Epidermal melanocyte (primary cell): ENCODE results near the gene NFIX.

ENCODE experiments used
- DNase-seq: peaks from one replicate; pipeline ENCODE4 v3.0.0; 2011; ENCODE audit warnings: low spot score; ENCODE audit not compliant: insufficient read length

Gene NFIX

GRCh38 chr19:13122275-13122878 is 127.1 kb downstream of the NFIX start:
- no peak for DNase-seq

DNA sequence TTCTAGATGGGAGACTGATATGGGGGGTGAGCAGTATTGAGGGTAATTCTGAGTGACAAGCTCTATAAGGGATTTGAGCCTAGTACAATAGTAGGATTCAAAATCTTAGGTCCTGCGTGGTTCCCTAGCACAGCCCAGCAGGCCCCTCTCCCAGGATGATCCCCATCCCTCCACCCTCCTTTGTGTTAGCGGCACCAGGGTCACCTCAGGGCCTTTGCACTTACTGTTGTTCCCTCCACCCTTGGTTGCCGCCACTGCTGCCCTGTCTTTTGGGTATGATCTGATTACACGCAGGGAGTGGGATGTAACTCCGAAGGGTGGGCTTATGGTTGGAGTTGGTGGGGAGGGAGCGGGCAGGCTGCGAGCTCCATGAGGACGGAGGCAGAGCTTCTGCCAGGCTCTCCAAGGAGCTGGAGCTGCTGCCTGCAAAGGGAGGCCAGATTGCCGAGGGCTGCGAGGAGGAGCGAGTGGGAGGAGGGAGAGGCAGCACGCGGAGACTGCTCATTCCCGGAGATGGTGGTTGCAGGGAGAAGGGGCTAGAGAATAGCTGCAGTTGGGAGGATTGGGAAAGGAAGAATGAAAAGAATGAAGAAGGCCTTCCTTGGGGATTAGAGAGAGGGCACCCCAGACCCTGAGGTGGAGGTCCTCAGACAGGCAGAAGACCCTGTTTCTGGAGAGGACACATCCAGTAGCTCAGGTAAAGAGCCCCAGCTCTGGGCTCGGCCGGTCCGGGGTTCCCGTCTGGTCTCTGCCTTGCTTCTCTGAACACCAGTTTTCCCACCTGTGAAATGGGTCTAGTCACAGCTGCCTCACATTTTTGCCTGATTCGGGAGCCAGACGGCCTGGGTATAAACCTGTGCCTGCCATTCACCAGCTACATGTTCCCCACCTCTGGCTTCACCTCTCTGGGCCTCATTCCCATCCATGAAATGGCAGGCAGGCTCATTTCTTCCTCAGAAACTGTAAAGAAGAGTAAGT is 128.0 kb downstream of the NFIX start:
- DNase-seq, result no peak

- no peak for DNase-seq
These were observed 131.8 kb downstream of the NFIX start for GRCh38 chr19:13127051-13127450.

DNA sequence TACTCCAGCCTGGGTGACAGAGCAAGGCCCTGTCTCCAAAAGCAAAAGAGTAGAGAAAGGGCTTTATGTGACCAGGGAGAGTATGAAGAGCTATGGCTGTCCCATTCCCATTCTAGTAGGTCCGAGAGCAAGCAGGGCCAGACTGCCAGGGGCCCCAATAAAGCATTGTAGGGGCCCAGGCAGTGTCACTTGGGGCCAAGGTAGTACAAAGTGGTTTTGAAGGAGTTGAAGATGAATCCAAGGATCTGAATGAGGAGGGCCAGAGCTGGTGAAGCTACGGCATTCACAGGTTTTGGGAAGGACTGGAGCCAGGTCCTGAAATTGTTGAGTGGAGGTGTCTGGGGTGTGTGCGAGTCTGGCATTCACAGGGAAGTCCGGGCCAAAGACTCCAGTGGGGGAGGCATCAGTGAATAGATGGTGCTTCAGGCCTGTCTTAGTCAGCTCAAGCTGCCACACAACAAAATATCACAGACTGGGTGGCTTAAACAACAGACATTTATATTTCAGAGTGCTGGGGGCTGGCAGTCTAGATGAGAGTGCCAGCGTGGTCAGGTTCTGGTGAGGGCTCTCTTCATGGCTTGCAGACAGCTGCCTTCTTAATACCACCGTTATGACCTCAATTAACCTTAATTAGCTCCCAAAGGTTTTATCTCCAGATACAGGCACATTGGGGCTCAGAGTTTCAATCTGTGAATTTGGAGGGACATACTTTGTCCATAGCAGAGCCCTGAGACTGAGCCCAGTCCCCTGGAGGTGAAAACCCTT is 132.7 kb downstream of the NFIX start:
- DNase-seq, result no peak

GRCh38 chr19:13128583-13128982 is 133.3 kb downstream of the NFIX start:
- DNase-seq, result no peak

DNA sequence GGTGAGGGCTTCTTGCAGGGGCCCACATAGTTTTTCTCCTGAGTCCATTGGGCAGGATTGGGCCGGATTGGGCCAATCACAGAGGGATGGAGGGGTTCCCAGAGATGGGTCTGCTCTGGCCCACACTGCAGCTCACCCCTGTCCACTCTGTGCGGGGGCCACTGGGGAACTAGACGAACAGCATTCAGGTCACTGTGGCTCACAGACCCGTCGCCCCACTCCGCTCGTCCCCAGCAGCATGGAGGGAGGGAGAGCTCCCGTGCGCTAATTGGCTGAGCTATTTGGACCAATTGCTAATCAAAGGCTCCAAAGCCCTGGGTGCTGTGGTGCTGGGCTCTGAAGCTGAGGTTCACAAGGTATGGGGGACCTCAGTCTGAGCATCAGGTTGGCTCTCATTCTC is 134.1 kb downstream of the NFIX start:
- DNase-seq, result no peak

DNA sequence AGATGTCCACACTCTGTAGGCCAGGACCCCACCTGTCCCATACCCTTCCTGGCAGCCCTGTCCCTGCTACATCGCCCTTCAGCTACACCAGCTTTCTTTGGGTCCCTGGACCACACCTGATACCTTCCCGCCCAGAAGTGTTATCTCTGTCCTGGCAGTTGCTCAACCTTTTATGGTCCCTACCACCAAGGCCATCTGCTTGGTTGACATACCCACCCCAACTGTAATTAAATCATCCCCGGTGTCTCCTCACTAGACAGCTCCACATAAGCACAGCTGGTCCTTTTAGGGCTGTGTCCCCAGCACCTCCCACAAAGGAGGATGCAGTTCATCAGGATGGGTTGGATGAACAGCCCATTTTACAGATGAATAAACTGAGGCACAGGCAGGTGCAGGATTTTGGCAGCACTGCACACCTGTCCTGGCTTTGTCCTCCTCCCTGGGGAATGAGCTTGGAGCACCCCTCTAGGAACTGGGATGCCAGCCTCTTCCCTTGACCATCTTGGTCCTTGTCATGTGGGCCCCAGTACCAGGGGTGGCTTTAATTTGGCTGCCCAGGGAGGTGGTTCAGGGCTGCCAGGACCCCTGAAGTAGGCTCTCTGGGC is 135.7 kb downstream of the NFIX start:
- no peak for DNase-seq

- no peak for DNase-seq
These were observed 137.4 kb downstream of the NFIX start for GRCh38 chr19:13132471-13133180.

DNA sequence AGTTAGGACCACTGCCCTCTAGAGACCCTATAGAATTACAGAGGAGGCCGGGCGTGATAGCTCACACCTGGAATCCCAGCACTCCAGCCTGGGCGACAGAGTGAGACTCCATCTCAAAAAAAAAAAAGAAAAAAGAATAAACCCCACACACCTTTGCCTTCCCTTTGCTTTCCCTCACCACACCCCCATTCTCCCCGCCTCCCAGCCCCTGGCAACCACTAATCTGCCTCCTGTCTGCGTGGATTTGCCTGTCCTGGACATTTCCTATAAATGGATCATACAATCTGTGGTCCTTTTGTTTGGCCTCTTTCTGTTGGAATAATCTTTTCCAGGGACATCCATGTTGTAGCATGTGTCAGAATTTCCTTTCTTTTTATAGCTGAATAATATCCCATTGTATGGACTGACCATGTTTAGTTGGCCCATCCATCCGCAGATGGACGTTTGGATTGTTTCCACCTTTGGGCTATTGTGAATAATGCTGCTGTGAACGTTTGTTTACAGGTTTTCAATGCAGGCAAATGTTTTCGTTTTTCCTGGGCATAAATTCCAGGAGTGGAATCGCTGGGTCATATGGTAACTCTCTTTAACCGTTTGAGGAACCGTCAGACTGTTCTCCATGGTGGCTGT is 138.1 kb downstream of the NFIX start:
- no peak for DNase-seq

GRCh38 chr19:13134626-13135025 is 139.4 kb downstream of the NFIX start:
- DNase-seq, result no peak

DNA sequence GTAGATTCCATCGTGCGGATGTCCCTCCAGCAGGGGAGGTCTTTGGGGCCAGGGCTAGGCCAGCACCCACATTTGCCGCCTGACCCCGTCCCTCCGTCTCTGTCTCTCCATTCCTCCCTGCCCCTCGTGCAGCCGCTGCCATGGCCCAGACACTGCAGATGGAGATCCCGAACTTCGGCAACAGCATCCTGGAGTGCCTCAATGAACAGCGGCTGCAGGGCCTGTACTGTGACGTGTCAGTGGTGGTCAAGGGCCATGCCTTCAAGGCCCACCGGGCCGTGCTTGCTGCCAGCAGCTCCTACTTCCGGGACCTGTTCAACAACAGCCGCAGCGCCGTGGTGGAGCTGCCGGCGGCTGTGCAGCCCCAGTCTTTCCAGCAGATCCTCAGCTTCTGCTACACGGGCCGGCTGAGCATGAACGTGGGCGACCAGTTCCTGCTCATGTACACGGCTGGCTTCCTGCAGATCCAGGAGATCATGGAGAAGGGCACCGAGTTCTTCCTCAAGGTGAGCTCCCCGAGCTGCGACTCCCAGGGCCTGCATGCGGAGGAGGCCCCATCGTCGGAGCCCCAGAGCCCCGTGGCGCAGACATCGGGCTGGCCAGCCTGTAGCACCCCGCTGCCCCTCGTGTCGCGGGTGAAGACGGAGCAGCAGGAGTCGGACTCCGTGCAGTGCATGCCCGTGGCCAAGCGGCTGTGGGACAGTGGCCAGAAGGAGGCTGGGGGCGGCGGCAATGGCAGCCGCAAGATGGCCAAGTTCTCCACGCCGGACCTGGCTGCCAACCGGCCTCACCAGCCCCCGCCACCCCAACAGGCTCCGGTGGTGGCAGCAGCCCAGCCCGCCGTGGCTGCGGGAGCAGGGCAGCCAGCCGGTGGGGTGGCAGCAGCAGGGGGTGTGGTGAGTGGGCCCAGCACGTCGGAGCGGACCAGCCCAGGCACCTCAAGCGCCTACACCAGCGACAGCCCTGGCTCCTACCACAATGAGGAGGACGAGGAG is 140.1 kb downstream of the NFIX start:
- DNase-seq, result no peak

DNA sequence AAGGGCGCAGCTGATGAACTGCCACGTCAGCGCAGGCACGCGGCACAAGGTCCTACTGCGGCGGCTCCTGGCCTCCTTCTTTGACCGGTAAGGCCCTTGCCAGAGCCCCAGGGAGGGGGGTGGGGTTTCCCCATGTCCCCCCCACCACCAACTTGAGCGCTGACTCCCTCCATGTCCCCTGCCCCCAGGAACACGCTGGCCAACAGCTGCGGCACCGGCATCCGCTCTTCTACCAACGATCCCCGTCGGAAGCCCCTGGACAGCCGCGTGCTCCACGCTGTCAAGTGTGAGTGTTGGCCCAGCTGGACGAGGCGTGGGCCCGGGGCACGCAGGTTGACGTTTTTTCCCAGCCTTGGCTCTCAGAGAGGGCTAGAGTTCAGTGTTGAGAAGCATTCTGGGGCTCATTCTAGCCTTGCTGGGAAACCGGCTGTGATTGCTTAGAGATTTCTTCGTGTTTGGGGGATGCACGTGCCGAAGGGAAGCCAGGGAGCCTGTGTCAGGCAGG is 142.1 kb downstream of the NFIX start:
- DNase-seq, result no peak

DNA sequence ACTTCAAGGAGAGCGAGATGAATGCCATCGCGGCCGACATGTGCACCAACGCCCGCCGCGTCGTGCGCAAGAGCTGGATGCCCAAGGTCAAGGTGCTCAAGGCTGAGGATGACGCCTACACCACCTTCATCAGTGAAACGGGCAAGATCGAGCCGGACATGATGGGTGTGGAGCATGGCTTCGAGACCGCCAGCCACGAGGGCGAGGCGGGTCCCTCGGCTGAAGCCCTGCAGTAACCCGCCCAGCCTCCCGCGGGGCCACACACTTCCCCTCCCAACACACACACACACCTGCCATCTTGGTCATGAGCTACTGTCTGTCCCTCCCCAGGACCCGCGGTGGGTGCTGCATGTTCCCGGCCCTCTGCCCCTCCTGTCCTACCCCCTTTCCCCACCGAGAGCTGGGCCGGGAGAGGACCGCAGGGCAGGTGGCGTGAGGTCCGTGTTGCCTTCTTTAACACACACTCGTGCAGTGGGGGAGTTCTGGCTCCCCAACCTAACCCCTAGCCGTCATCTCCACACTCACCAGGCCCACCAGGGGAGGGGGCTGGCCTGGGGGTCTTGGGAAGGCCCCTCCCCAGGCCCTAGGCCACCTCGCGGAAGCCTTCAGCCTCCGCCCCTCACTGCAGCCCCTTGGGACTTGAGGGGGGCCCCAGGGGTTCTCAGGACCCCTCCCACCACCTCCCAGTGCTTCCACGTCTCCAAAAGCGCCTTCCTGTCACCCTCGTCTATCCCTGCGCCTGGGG is 143.1 kb downstream of the NFIX start:
- DNase-seq, result no peak

GRCh38 chr19:13138916-13139198 is 143.6 kb downstream of the NFIX start:
- DNase-seq, result no peak

- DNase-seq, result no peak
These were observed 144.5 kb downstream of the NFIX start for GRCh38 chr19:13139633-13140311.

DNA sequence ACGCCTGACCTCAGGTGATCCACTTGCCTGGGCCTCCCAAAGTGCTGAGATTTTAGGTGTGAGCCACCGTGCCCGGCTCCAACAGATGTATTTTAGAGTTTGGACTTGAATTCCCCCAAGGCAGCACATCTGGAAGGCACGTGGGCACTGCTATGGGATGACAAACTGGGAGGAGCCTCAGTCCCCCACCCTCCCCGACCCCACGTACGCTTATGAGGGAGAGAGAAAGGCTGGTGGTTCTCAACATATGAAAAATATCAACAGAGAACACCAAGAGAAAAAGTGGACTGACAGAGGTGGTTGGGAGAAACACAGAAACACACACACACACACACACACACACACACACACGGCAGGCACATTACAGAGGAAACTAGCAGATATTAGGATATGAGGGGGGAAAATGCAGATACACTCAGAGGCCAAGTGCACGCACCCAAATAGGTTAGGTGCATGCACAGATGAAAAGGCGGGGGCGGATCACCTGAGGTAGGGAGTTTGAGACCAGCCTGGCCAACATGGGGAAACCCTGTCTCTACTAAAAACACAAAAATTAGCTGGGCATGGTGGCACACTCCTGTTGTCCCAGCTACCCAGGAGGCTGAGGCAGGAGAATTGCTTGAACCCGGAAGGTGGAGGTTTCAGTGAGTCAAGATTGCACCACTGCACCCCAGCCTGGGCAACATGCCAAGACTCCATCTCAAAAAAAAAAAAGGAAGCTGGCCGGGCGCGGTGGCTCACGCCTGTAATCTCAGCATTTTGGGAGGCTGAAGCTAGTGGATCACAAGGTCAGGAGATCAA is 151.7 kb downstream of the NFIX start:
- no peak for DNase-seq
